ENCODE results near the gene SPATA1. TPM values are rescaled to one million over a fixed set of nuclear protein-coding genes. Genes with fewer than 3 reads are reported as not detected.

Gene SPATA1
- total and polyA plus RNA-seq, 9 of the 15 experiments (the other 6 are each of a cell fraction or from before 2014, with no cell fraction given): 0.79 to 2.9 (median 1.5) TPM

- no peaks in the 10 kb centered on the region for H3K36me3 ChIP-seq (ENCODE audit: control insufficient read depth, insufficient read depth, low read length)
- H3K27me3 ChIP-seq (ENCODE audit: control insufficient read depth in 2 of 2, insufficient read depth in 2 of 2, low read length in 2 of 2): no peaks in the 10 kb centered on the region
- H4K20me1 ChIP-seq (replicated peaks; ENCODE audit: control insufficient read depth, insufficient read depth, low read length): no peaks in the 10 kb centered on the region
- intact Hi-C loops (cut with micrococcal nuclease): no loop called here
- no peak overlapping the region for H3K4me2 ChIP-seq (ENCODE audit: insufficient read depth, low read length)
- no TSS peak for BruUV-seq (replicated peaks)
- H3K9me1 ChIP-seq (ENCODE audit: control insufficient read depth, insufficient read depth, low read length): no peaks in the 10 kb centered on the region
- CTCF ChIA-PET (ENCODE audit: low intra/inter-chr PET ratio): no interaction called here
- H3K27ac ChIP-seq (ENCODE audit: extremely low read depth, low read depth, low read length): no peak overlapping the region
- peaks cover 20% of the 10 kb centered on the region for H3K9me3 ChIP-seq (replicated peaks; ENCODE audit: control insufficient read depth, insufficient read depth, low read depth, low read length)
- POLR2A ChIA-PET: interaction anchor here (1.3 kb wide), 1 partner anchor 109 kb away, joined by 4 read pairs; no protein-coding TSS in a partner anchor
- no peaks in the 10 kb centered on the region for H3K79me2 ChIP-seq (ENCODE audit: control insufficient read depth, insufficient read depth, low read length)
- DNase-seq (ENCODE audit: extremely low read depth in 1 of 4, low spot score in 3 of 4): no peak
- FAIRE-seq: no peak
- in situ Hi-C loops (cut with MboI): loop anchor here (10.0 to 25.0 kb wide), 2 partner anchors 319 to 702 kb away; no protein-coding TSS in a partner anchor
- H2AFZ ChIP-seq (ENCODE audit: low read depth, low read length): no peak overlapping the region
- H3K9ac ChIP-seq (ENCODE audit: insufficient read depth in 1 of 2, low read depth in 2 of 2, low read length in 2 of 2): no peak overlapping the region
- no peak overlapping the region for H3K4me3 ChIP-seq
- no peaks in the 10 kb centered on the region for H3K4me1 ChIP-seq (replicated peaks in 1 of 2; ENCODE audit: control insufficient read depth in 2 of 2, insufficient read depth in 2 of 2, low read length in 2 of 2)
- ATAC-seq: no peak
- 42% methylated on average over 2 of the region's 2 CpGs for WGBS (ENCODE audit: insufficient coverage, low coverage, missing lambda C conversion rate)
- TF ChIP-seq TCFL5 (CRISPR knock-in tag; conservative IDR thresholded peaks at IDR 0.05) (no peak), ZNF224 (CRISPR knock-in tag; IDR thresholded peaks at IDR 0.05) (no peak), MCM5 (IDR thresholded peaks at IDR 0.05; ENCODE audit: low read depth) (no peak), MAX (CRISPR knock-in tag; IDR thresholded peaks at IDR 0.05) (no peak), HNRNPK (IDR thresholded peaks at IDR 0.05; ENCODE audit: low read depth, low read length, poor library complexity, severe bottlenecking) (no peak), ZBTB17 (CRISPR knock-in tag; IDR thresholded peaks at IDR 0.05) (no peak), CCAR2 (IDR thresholded peaks at IDR 0.05; ENCODE audit: low read depth, low read length) (no peak), CREB3L1 (IDR thresholded peaks at IDR 0.05; ENCODE audit: borderline replicate concordance, low read depth) (no peak), SMARCE1 (IDR thresholded peaks at IDR 0.05) (no peak), ZNF121 (CRISPR knock-in tag; conservative IDR thresholded peaks at IDR 0.05) (no peak), MEF2A (IDR thresholded peaks at IDR 0.05; ENCODE audit: control insufficient read depth, low read depth, low read length) (no peak), ZNF316 (IDR thresholded peaks at IDR 0.05) (no peak), PRDM10 (IDR thresholded peaks at IDR 0.05; ENCODE audit: partially characterized antibody) (no peak), MCM2 (IDR thresholded peaks at IDR 0.05; ENCODE audit: low read depth) (no peak), PRMT5 (CRISPR knock-in tag; IDR thresholded peaks at IDR 0.05) (no peak), ZNF778 (CRISPR knock-in tag; IDR thresholded peaks at IDR 0.05) (no peak), FOXK2 (conservative IDR thresholded peaks at IDR 0.05 in 1 of 2, IDR thresholded peaks at IDR 0.05 in 1 of 2; ENCODE audit: low read depth in 2 of 2) (no peak), MBD1 (CRISPR knock-in tag; IDR thresholded peaks at IDR 0.05) (no peak)
These were observed 107.7 kb downstream of the SPATA1 start for GRCh38 chr1:84613887-84614286.
